ENCODE measurements around the gene DNAJC12. TPM values are rescaled to one million over a fixed set of nuclear protein-coding genes. Genes with fewer than 3 reads are reported as not detected.
"Not testable (repeated sequence)": the region's sequence is repeated elsewhere in the genome, so short reads cannot be mapped to it uniquely, and the experiment has no call there.

The DNAJC12 gene
- total RNA-seq, 1 experiment from 2014 or later = 3.4 TPM

DNA sequence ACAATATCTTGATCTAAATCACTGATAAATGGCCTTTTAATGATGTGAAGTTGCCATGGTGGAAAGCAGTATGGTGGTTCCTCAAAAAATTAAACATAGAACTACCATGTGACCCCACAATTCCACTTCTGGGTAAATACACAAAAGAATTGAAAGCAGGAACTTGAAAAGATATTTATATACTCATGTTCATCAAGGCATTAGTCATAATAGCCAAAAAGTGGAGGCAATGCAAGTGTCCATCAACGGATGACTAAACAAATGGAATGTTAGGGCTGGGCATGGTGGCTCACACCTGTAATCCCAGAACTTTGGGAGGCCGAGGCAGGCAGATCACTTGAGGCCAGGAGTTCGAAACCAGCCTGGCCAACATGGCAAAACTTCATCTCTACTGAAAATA lies 2.0 kb upstream of the DNAJC12 start:
- no peak for DNase-seq (ENCODE audit: low spot score)

GRCh38 chr10:67839511-67839910 lies 1.5 kb upstream of the DNAJC12 start:
- not testable (repeated sequence) for DNase-seq (ENCODE audit: low spot score)

DNA sequence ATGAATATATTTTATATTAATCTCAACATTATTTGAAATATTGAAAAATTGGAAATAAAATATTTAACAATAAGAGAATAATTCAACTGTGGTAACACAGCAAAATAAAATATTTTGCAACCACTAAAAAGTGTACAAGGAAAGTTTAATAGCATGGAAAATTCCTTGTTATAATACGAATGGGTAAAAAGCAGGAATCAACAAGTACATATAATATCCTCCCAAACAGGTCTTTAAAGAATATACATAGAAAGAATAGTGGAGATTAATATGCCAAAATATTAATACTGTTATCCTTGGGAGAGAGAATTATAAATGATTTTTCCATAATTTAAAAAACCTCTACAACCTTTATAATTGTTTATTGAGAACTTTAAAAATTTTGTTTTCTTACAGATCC lies 1.0 kb downstream of the DNAJC12 start:
- no peak for DNase-seq (ENCODE audit: low spot score)

DNA sequence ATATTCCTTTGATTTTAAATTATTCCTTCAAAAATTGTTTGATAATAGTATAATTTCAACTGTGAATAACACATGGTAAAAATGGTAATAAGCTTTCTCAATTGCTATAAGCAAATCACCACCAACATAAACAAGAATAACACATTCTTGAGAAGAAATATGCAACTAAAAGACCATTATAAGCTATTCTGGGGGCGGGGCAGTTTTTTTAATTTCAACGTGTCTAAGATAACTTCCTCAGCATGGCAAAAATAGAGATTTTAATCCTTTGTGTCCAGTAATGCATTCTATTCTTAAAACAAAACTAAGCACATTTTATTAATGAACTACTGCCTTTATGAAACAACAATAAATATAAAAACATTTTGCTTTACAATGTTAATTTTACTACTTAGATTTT lies 1.5 kb downstream of the DNAJC12 start:
- DNase-seq (ENCODE audit: low spot score) = no peak

DNA sequence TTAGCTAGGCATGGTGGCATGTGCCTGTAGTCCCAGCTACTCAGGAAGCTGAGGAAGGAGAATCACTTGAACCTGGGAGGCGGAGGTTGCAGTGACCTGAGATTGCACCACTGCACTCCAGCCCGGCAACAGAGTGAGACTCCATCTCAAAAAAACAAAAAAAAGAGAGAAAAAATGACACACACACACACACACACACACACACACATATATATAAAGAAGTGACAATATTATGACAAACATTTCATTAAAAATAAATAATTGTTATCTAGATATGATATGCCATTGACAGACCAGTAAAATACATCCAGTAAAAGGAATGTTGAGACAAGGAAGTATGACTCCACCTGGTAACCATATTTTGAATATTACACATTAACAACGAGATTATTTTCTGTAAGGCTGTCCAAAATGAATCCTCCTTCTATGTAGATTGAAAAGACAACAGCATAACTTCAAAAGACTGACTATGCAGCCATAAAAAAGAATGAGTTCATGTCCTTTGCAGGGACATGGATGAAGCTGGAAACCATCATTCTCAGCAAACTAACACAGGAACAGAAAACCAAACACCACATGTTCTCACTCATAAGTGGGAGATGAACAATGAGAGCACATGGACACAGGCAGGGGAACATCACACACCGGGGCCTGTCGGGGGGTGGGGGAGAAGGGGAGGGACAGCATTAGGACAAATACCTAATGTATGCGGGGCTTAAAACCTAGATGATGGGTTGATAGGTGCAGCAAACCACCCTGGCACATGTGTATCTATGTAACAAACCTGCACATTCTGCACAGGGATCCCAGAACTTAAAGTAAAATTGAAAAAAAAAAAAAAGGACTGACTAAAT lies 2.2 kb downstream of the DNAJC12 start:
- not testable (repeated sequence) for DNase-seq (ENCODE audit: low spot score)

GRCh38 chr10:67834375-67834774 lies 3.6 kb downstream of the DNAJC12 start:
- DNase-seq (ENCODE audit: low spot score) = no peak

- no peak for DNase-seq (ENCODE audit: low spot score)
Observed at GRCh38 chr10:67827811-67828210, 10.2 kb downstream of the DNAJC12 start.

- DNase-seq (ENCODE audit: low spot score) = peak; percentile 63
Observed at GRCh38 chr10:67819768-67820204, 18.2 kb downstream of the DNAJC12 start.

DNA sequence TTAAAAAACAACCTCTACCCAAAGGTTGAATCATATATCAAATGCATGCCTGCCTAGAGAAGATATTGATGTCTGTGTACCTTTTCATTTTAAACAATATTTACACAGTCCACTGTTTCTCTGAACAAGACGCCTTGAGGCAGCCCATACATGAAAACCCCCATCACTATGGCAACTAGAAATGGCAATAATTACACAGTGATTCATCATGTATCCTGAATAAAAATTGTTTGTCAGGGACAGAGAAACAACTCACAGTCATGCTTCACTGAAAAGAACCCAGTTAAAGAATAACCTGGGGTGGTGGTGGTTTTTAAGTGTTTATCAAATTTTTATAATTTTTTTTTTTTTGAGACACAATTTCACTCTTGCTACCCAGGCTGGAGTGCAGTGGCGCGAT lies 19.7 kb downstream of the DNAJC12 start:
- peak; percentile 86 for DNase-seq (ENCODE audit: low spot score)

GRCh38 chr10:67816719-67817118 lies 21.3 kb downstream of the DNAJC12 start:
- DNase-seq (ENCODE audit: low spot score) = no peak

- DNase-seq (ENCODE audit: low spot score) = peak; percentile 39
Observed at GRCh38 chr10:67815571-67816059, 22.4 kb downstream of the DNAJC12 start.

- no peak for DNase-seq (ENCODE audit: low spot score)
Observed at GRCh38 chr10:67812007-67812406, 26.0 kb downstream of the DNAJC12 start.

DNA sequence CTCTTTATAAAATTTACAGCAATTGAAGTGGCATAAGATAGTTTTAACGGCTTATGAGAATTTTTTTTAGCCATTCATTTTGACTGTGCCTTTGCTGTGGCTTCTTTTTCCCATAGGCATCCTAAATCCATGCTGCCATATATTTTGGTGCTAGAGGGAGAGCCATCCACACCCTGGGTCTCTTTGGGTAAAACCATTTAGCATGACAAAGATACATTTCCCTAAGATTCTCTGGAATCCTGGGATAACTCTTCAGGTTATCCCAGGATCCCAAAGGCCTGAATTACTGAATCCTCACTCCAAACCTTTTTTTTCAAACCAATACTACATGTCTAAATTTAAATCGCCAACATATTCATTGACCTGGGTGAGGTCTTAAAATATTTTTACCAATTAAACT lies 28.9 kb downstream of the DNAJC12 start:
- no peak for DNase-seq (ENCODE audit: low spot score)

DNA sequence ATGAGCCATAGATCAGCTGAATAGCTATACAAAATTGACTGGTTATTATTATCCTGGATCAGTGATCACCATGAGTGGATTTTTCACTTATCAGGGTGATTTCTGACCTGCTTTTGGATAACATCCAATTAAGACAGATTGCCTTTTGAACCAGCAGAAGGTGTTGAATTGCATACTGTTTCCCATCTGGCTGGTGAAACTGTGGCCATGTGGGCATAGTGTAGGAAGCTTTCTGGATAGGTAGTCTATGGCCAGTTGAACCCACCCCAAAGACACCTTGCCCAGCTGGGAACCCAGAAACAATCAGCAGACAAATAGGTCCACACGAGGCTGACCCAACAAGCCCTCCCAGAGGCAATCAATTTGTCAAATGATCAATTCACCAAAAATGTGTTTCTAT lies 29.3 kb downstream of the DNAJC12 start:
- DNase-seq (ENCODE audit: low spot score) = no peak

DNA sequence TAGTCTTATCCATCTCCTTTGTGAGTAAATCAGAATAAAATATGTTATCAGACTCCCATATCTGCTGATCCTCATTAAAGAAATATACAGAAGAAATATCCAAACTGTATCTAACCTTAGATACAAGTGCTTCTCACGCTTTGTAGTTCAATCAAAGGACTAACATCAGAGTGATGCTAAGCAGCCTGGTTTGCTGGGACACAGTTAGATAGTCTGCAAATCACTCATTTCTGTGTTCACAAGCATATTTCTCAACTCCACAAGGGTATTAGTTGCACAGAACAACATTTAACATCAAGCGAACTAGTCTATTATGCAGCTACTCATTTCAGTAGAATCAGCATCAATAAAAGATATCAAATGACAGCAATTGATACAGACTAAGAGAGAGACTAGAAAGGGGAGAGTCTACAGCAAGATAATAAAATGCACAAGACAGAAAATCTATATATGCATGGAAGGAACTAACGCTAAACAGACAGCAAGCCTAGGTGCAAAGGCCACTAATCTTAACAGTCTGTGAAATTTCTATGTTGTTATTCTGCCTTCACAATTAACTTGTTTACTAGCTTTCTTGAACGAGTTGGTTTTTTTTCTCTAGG lies 30.0 kb downstream of the DNAJC12 start:
- no peak for DNase-seq (ENCODE audit: low spot score)

DNA sequence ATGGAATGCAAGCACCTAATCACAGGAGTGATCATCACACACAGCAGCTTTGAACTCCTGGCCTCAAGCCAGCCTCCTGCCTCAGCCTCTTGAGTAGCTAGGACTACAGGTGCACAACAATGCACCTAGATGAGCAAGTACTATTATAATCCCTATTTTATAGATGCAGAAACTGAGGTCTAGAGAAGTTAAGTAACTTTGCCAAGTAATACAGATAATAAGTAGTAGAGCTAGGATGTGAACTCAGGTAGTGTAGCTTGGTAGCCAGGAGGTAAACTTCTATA lies 33.7 kb downstream of the DNAJC12 start:
- no peak for DNase-seq (ENCODE audit: low spot score)

DNA sequence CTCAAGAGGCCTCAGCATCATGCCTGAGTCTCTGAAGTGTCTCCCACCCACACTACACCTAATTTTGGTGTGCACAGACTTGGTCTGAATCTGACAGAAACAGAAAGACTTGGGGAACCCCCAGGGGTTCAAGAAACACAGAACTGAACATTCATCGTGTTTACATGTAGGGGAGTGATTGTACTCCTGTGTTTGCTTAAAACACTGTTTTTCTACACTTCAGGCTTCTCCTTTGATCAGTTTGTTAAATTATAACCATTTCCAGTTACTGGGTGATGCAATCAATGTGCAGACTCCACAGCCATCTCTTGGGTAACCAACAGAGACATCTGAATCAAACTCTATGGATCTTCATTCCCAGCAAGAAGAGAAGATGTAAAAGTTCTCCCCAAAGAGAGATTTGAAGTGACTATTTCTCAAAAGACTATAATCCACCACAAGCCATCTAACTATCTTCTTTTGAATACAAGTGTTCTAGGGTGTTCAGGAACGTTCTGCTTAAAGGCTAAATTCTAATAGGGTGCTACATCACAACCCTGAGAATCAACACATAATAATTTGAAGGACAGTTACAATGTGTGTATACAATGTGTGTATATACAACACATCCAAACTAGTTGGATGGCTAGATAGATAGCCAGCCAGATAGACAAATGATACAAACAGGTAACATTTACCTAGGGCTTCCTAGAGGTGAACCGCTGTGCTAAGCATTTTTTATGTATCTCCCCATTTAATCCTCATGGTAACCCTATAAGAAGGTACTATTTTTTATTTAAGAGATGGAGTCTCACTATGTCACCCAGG lies 34.2 kb downstream of the DNAJC12 start:
- no peak for DNase-seq (ENCODE audit: low spot score)

GRCh38 chr10:67802767-67803538 lies 35.0 kb downstream of the DNAJC12 start:
- no peak for DNase-seq (ENCODE audit: low spot score)

- DNase-seq (ENCODE audit: low spot score) = no peak
Observed at GRCh38 chr10:67801118-67801517, 36.9 kb downstream of the DNAJC12 start.

- DNase-seq (ENCODE audit: low spot score) = no peak
Observed at GRCh38 chr10:67794909-67795460, 43.0 kb downstream of the DNAJC12 start.

GRCh38 chr10:67794256-67794655 lies 43.7 kb downstream of the DNAJC12 start:
- no peak for DNase-seq (ENCODE audit: low spot score)
